GM12864 (cell line): Measurements from ENCODE around the gene C4A.
A peak's percentile ranks its signal among the peaks of the same experiment; 100 is the strongest.
"Not testable (repeated sequence)": the region's sequence is repeated elsewhere in the genome, so short reads cannot be mapped to it uniquely, and the experiment has no call there.

Source experiments
- DNase-seq: peaks from one replicate; pipeline ENCODE4 v3.0.0-alpha.2; 2011; ENCODE audit warnings: low read depth
- H3K4me3 ChIP-seq: 2 replicates; pipeline ENCODE4 v1.5.1; 2011; ENCODE audit warnings: mild to moderate bottlenecking, low read depth, low read length, control low read depth
- TF ChIP-seq, protein P1 (sequence below): IDR thresholded peaks from 2 replicates; pipeline ENCODE4 v1.5.1; 2011; ENCODE audit warnings: low read depth, mild to moderate bottlenecking, moderate library complexity, low read length, control low read depth, inconsistent platforms; ENCODE audit errors: missing control alignments

Gene C4A

DNA sequence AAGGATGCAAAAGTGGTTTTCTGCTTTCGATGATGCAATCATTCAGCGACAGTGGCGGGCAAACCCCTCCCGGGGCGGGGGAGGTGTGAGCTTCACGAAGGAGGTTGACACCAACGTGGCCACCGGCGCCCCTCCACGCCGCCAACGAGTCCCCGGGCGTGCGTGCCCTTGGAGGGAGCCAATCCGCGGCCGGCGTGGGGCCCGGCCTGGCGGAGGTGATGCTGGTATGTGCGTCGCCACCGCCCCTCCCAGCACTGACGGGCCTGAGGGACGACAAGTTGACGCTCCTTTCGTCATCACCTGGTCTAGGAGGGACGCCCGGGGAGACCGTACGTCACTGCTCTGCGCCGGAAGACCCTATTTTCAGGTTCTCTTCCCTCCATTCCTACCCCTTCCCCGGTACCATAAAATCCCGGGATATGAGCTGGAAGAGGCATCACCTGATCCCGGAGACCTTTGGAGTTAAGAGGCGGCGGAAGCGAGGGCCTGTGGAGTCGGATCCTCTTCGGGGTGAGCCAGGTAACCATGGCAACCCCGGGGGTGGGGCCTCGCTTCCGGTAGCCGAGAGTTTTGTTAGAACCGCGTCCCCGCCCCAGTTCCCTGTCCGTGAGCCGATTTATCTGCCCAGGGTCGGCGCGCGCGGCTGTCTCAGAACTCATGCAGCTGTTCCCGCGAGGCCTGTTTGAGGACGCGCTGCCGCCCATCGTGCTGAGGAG lies 9.7 kb upstream of the C4A start, which contains the start of gene DXO:
Gene DXO (minus strand): TSS at position 146 of the 716 bp plus-strand sequence. CDS start 463 bp downstream, outside the sequence.
- H3K4me3 ChIP-seq: peak within 1 kb of the TSS; percentile 96
- TF ChIP-seq, protein P1, sequence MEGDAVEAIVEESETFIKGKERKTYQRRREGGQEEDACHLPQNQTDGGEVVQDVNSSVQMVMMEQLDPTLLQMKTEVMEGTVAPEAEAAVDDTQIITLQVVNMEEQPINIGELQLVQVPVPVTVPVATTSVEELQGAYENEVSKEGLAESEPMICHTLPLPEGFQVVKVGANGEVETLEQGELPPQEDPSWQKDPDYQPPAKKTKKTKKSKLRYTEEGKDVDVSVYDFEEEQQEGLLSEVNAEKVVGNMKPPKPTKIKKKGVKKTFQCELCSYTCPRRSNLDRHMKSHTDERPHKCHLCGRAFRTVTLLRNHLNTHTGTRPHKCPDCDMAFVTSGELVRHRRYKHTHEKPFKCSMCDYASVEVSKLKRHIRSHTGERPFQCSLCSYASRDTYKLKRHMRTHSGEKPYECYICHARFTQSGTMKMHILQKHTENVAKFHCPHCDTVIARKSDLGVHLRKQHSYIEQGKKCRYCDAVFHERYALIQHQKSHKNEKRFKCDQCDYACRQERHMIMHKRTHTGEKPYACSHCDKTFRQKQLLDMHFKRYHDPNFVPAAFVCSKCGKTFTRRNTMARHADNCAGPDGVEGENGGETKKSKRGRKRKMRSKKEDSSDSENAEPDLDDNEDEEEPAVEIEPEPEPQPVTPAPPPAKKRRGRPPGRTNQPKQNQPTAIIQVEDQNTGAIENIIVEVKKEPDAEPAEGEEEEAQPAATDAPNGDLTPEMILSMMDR: no peak
- peak; percentile 96 for DNase-seq

DNA sequence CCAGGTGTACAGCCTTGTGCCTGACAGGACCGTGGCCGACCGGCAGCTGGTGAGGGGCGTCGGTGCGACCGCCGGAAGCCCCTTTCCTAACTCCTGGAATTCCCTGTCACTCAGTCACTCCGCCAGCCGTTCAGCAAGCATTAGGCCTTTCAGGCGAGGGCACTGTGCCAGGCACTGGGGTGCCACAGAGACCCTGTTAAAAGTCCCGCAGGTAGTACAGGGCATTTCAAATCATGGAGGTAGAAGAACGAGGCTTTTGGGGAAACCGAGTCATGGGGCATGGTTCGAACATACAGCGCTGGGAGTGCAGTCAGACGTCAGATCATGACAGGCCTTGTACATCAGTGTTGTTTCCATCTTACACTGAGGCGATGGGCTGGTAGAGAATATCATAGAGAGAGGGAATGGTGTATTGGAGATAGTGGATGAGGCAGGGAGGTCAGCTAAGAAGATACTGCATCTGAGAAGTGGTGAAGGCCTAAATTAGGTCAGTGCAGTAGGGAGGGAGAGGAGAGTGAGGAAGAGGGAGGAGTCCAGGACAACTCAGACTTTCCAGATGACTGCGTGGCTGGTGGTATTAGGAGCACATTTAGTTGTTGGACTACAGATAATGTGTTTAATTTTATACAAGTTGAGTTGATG lies 9.0 kb upstream of the C4A start:
- TF ChIP-seq, protein P1: no peak
- H3K4me3 ChIP-seq: peak overlapping the region; percentile 96
- no peak for DNase-seq

DNA sequence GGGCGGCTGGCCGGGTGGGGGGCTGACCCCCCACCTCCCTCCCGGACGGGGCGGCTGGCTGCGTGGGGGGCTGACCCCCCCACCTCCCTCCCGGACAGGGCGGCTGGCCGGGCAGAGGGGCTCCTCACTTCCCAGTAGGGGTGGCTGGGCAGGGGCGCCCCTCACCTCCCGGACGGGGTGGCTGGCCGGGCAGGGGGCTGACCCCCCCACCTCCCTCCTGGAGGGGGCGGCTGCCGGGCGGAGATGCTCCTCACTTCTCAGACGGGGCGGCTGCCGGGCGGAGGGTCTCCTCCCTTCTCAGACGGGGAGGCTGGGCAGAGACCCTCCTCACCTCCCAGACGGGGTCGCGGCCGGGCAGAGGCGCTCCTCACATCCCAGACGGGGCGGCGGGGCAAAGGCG lies 5.8 kb upstream of the C4A start:
- H3K4me3 ChIP-seq, DNase-seq: not testable (repeated sequence)

DNA sequence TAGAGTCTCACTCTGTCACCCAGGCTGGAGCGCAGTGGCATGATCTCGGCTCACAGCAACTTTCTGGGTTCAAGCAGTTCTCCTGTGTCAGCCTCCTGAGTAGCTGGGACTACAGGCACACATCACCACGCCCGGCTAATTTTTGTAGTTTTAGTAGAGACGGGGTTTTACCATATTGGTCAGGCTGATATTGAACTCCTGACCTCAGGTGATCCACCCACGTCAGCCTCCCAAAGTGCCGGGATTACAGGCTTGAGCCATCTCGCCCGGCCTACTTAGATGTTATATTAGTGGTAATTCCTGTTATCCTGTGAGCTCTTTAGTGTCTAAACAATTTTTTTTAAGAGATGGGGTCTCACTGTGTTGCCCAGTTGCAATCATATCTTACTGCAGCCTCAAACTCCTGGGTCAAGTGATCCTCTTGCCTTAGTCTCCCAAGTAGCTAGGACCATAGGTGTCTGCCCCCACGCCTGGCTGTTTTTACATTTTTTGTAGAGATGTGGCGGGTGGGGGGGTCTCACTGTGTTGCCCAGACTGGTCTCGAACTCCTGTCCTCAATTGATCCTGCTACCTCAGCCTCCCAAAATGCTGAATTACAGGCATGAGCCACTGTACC lies 3.9 kb upstream of the C4A start:
- H3K4me3 ChIP-seq: no peak overlapping the region
- no peak for DNase-seq
- TF ChIP-seq, protein P1: no peak

DNA sequence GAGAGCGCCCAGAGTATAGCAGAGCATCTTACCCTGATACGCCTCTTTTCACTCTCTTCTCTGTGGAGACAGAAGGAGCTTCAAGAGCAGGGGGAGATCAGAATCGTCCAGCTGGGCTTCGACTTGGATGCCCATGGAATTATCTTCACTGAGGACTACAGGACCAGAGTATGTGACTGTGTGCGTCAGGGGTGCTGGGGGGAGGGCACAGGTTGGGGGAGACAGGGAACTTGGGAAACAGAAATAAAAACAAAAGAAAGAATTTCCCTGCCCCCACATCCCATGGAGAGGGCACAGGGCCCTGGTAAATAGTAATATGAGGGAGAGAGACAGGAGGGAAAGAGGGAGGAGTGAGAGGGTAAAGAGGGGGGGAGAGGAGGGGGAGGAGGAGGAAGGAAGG lies 3.0 kb upstream of the C4A start:
- TF ChIP-seq, protein P1: no peak
- no peak for DNase-seq
- H3K4me3 ChIP-seq: no peak overlapping the region

DNA sequence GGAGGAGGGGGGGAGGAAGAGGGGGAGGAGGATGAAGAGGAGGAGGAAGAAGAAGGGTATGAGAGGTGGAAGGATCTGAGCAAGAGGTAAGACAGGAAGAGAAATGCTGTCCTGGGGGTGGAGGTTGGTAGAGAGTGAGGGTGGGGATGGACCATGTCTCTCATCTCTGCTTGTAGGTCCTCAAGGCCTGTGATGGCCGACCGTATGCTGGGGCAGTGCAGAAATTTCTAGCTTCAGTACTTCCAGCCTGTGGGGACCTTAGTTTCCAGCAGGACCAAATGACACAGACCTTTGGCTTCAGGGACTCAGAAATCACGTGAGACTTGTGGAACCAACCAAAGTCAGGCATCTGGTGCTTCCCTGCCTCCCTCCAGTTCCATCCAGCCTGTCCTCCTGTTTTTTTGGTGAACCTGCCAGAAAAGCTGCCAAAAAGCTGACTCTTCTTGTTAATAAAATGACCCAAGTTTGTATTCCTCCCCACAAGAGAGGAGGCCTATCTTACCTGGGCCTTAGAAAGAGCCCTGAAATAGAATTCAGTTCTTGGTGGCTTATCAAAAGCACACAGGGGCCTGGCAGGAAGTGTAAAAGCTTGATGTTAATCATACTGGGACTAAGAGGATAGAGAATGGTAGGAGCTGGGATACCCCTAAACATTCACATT lies 2.5 kb upstream of the C4A start:
- DNase-seq: no peak
- no peak overlapping the region for H3K4me3 ChIP-seq
- TF ChIP-seq, protein P1: no peak

DNA sequence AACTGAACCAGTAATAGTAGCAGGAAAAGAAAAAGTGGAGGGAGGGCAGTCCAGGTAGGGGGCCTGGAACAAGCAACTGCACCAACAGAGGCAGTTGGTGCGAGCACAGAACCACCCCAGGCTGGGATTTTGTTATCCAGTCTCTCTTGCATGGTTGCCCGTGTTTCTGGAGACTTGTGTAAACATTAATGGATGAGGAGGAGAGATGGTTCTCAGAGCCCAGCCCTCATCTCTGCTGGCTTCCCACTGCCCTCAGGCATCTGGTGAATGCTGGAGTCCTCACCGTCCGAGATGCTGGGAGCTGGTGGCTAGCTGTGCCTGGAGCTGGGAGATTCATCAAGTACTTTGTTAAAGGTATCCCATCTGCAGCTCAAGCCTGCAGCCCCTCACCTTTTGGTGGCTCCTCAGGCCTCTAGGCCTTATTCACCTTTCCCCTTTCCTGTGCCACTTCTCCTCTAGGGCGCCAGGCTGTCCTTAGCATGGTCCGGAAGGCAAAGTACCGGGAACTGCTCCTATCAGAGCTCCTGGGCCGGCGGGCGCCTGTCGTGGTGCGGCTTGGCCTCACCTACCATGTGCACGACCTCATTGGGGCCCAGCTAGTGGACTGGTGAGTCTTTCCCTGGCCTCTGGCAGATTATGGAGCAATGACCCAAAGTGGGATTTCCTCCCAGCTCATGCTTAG lies 1.5 kb upstream of the C4A start:
- not testable (repeated sequence) for H3K4me3 ChIP-seq, DNase-seq

DNA sequence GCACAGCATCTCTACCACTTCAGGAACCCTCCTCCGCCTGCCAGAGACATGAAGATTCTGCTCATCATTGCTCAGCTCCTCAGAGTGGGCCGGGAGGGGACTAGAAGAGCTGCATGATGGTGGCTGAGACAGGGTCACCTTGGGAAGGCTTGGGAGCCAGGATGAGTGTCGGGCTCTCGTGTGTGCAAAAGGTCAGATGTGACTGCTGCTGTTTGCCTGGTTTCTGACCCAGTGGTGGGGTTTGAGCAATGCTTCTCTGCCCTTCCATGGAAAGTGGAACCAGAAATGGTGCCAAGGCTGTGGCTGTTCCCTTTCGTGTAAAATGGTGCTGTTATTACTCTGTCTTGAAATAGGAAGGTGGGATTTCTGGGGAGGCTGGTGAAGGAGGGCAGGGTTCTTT lies 859 bp upstream of the C4A start:
- H3K4me3 ChIP-seq, DNase-seq: not testable (repeated sequence)

DNA sequence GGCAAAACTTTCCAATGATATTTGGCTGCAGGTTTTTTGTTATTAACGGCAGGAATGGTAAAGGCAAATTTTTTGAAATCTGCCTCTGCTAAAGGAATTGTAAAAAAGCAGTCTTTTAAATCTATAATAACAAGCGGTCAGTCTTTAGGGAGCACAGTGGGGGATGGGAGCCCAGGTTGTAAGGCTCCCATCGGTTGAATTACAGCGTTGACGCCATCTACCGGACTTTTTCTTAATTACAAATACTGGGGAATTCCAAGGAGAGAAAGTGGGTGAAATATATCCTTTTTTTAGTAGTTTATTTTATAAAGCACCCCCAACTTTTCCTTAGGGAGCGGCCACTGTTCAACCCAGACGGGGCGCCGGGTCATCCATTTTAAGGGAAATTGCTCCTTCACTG lies 7.5 kb downstream of the C4A start:
- DNase-seq, H3K4me3 ChIP-seq: not testable (repeated sequence)

DNA sequence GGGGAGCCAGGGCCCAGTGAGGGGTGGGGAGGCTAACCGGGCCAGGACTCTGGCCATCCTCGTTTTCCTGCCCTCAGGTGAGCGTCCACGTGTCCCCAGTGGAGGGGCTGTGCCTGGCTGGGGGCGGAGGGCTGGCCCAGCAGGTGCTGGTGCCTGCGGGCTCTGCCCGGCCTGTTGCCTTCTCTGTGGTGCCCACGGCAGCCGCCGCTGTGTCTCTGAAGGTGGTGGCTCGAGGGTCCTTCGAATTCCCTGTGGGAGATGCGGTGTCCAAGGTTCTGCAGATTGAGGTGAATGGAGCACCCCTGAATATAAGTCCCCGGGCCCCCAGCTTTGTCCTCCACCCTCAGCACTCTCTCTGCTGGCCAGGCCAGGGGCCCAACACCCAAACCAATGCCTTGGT lies 12.6 kb downstream of the C4A start:
- not testable (repeated sequence) for DNase-seq, H3K4me3 ChIP-seq

DNA sequence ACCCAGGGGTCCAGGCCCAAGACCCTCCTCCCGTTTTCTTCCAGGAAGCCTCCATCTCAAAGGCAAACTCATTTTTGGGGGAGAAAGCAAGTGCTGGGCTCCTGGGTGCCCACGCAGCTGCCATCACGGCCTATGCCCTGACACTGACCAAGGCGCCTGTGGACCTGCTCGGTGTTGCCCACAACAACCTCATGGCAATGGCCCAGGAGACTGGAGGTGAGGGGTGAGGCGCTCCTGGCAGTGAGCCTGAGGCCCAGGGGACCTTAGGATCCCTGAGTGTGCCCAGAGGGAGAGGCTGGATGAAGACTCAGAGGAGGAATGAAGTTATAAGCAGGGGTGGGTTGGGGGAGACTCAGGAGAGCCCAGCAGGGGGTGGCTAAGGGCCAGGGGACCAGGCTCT lies 14.5 kb downstream of the C4A start:
- H3K4me3 ChIP-seq, DNase-seq: not testable (repeated sequence)
